HG02885 (cell line): ENCODE measurements around the gene MCEMP1.

Experiments
- ATAC-seq: cut with Tn5 transposase; IDR thresholded peaks from one replicate; pipeline ENCODE4 v1.9.1; 2021; ENCODE audit warnings: mild to moderate bottlenecking; ENCODE audit not compliant: unreplicated experiment, poor library complexity

MCEMP1 gene

GRCh38 chr19:7670150-7670783, 6.6 kb upstream of the MCEMP1 start:
- ATAC-seq, result no peak

- ATAC-seq, result no peak
Measured at GRCh38 chr19:7670790-7671189, 6.1 kb upstream of the MCEMP1 start.

DNA sequence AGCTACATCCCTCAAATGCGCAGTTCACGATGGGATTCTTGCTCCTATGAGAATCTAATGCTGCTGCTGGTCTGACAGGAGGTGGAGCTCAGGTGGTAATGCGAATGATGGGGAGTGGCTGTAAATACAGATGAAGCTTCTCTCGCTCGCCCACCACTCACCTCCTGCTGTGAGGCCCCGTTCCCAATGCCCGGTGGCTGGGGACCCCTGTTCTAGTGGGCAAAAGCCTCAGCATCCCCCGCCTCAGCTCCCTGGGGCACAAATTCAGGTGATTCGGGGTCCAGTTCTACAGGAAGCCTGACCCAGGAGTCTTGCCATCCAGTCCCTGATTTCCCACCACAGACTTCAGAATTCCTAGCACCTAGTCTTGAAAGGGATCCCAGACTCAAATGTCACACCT, 4.4 kb upstream of the MCEMP1 start:
- ATAC-seq, result no peak

DNA sequence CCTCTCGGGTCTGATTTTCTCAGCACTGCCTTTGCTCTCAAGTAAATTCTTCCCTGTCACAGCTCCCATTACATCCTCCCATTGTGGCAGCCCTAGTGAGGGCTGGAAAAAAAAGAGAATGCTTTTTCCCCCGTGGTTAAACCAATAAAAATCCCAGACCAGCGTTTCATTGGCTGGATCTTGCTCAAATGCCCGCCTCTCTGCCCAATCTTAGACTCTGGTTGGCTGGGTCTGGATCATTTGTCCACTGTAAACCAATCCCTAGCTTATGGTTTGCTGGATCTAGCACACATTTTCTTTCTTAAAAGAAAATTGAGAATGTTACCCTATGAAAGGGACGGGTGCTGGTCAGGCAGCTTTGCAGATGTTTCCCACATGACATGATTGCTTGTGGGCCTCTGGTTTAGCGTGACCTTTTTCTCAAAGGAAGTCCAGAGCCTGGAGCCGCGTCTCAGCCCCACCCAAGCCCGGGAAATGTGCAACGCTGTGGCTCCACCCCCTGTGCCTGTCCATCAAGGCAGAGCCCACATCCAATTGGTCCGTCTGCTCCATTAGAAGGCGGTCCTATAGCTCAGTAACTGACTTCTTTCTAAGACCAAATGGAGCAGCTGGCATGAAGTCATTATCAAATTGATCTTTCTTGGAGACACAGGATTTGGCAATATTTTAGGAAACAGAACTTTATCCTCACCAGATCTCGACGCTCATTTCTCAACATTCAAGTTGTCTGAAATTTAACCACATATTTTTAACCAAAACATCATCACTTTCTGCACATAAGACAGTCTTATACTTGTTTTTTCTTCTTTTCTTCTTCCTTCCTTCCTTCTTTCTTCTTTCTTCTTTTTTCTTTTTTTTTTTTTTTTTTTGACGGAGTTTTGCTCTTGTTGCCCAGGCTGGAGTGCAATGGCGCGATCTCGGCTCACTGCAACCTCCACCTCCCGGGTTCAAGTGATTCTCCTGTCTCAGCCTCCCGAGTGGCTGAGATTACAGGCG, 2.6 kb upstream of the MCEMP1 start:
- no peak for ATAC-seq

- ATAC-seq, result no peak
Measured at GRCh38 chr19:7676376-7676775, 514 bp upstream of the MCEMP1 start.

GRCh38 chr19:7677669-7678311, 900 bp downstream of the MCEMP1 start:
- ATAC-seq, result no peak

DNA sequence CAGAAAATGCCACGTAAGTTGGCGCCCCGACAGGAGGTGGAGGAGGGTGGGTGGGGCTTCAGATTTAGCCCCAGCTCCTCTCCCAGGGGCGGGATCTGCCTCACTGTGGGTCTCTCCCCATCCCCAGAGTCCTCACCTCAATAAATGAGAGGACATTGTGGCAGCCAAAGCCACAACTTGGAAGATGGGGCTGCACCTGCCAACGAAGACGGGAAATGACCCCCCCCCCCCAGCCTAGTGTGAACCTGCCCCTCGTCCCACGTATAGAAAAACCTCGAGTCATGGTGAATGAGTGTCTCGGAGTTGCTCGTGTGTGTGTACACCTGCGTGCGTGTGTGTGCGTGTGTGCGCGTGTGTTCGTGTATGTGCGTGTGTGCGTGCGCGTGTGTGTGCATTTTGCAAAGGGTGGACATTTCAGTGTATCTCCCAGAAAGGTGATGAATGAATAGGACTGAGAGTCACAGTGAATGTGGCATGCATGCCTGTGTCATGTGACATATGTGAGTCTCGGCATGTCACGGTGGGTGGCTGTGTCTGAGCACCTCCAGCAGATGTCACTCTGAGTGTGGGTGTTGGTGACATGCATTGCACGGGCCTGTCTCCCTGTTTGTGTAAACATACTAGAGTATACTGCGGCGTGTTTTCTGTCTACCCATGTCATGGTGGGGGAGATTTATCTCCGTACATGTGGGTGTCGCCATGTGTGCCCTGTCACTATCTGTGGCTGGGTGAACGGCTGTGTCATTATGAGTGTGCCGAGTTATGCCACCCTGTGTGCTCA, 2.3 kb downstream of the MCEMP1 start:
- ATAC-seq, result peak; percentile 58

DNA sequence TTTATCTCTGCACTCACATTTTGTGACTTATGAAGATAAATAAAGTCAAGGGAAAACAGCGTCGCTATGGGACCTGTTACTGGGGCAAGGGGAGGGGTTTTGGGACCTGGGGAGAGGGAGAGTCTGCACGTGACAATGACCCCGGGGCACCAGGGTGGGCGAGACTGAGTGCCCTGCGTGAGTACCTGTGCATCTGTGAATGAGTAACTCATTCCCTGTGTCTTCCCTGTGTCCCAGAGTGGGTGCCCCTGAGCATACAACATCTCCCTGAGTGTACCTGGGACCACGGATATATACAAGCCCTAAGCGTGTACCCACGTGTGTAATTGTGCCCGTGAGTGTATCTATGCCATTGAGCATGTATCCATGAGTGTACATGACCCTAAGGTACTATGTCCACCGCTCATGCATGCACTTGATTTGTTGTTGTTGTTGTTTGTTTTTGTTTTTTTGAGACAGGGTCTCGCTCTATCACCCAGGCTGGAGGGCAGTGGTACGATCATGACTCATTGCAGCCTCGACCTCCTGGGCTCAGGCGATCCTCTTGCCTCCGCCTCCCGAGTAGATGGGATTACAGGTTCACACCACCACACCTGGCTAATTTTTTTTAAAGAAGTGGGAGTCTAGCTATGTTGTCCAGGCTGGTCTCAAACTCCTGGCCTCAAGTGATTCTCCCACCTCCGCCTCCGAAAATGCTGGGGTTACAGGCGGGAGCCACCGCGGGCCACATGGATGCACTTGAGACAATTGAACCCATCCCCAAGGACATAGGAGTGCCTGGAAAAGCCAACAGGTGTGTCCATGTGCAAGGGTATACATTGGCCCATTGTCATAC, 3.1 kb downstream of the MCEMP1 start:
- ATAC-seq, result no peak

DNA sequence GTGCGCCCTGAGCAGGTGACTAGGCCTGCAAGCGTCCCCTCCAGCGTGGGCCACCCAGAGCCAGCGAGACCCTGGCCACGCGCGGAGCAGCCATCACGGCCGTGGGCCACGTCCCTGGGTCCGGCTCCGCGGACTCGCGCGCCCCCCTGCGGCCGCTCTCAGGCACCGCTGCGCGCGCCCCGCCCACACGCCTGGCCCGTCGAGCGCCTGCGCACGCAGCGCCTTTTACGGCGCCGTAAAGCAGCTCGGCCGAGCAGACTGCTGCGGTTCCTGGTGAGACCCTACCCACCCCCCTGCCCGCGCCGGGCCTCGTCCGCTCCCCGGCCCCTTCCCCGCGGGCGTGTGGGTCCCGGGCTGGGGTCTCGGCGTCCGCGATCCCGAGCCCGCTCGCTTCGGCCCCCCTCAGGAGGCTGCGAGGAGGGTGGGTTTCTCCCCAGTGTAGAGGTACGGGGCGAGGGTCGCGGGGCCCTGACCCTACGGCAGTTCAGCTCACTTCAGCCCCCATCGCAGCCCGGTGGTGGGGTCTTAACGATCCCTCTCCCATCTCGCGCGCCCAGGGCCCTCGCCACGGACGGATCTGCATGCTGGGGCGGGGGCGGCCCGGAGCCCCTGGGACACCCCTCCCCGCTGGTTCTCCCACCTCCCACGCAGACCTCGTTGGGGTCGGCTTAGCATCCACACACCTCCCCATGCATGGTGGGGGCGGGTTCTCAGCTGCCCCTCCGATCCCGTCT, 3.9 kb downstream of the MCEMP1 start, which contains the start of gene TRAPPC5:
Gene TRAPPC5, plus strand, starts transcription at position 228 of the 734 bp plus-strand sequence. CDS start 1,421 bp downstream, outside the sequence.
- ATAC-seq, result peak; percentile 64

DNA sequence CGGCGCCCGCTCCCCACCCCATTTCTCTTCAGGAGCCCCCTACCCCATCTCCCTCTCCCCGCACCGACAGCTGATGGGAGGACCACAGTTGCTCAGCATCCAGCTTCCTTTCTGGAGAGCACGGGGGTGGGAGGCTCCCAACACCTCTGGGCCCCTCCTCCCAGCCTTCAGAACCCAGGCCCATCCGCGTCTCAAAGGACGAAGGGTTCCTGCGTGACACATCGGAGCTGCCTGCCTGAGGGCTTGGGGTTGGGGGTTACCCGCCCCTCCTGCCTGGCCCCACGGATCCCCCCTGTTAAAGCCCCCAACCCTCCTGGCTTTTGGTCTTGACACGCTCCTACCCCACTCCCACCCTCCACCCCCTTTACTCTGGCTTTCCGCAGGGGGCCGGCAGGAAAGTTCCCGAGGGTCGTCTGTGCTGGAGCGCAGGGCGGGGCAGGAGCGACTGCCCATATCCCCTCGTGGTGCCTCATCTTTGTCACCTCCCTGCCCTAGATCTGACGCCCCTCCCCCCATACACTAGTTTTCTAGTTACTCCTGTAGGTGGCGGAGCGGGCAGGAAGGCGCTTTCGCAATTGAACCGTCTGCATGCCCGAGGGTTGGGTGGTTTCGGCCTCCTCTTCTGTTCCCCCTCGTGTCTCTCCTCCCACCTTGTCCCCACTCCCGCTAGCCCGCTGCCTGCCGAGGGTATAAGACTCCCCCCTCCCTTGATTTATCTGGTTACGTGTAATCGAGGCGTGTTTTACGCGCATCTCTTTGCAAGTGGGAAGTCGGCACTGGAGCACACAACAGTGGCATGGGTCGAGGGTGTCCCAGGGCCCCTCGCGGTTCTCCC, 4.7 kb downstream of the MCEMP1 start:
- ATAC-seq, result no peak

DNA sequence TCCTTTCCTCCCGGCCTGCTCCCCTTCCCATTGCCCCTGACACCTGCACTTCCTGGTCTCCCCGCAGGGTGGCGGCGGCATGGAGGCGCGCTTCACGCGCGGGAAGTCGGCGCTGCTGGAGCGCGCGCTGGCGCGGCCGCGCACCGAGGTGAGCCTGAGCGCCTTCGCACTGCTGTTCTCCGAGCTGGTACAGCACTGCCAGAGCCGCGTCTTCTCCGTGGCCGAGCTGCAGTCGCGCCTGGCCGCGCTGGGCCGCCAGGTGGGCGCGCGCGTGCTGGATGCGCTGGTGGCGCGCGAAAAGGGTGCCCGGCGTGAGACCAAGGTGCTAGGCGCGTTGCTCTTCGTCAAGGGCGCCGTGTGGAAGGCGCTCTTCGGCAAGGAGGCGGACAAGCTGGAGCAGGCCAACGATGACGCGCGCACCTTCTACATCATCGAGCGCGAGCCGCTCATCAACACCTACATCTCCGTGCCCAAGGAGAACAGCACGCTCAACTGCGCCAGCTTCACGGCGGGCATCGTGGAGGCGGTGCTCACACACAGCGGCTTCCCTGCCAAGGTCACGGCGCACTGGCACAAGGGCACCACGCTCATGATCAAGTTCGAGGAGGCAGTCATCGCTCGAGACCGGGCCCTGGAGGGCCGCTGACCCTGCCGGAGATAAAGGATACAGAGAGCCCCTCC, 5.4 kb downstream of the MCEMP1 start:
- no peak for ATAC-seq

DNA sequence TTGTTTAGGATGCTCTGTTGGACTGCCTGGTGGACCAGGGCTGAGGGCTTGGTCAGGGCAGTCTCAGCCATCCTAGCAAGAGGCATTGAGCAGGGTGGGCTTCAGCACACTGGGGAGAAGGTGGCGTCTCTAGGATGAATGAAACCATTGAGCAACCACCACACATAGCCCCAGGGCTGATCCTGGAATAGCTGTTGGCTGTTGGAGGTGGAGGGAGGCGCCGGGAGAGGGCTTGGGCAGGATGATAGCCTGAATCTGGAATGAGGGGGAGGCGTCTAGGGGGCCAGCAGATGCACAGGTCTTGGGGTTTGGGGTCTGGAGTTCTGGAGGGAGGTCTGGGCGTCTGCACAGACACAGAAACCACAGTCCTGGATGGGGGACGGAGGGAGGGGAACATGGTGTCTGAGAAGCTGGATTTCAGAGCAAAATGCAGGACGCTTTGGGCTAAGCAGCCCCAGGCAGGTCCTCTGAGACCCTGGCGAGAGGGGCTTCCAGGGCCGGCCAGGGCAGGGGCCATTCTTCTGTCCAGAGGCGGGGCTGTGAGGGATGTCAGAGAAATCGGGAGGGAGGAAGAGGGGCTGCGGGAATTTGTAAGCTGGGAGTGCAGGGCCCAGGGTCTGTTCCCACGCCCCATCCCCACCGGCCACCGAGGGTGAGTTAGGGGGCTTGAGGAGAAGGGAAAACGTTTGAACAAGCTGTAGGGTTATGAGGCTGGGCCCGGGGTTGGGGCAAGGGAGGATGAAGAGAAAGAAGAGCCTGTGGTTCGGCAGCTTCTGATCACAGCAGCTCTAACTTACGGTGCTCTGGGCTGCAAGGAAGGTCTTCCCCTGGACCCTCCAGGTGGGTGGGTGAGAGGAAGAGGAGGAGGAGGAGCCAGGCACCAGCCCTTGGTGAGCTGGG, 8.9 kb downstream of the MCEMP1 start:
- no peak for ATAC-seq

- no peak for ATAC-seq
Measured at GRCh38 chr19:7687177-7687576, 10.3 kb downstream of the MCEMP1 start.

DNA sequence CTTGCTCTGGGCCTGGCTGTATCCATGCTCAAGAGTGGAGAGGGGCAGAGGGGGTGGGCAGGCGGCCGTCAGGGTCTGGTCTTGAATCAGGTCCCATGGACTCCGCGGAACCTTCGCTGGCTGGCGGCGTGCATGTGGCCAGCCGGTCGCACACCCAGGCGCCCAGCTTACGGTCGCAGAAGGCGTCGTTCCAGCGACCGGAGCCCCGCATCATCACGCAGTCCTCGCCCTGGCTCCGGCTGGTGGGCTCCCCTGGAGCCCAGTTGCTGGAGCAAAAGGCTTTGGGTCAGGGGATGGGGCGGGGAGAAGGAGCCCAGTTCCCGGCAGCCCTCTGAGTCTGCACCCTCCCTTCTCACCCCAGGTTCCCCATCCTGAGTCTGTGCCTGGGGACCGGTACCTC, 12.3 kb downstream of the MCEMP1 start:
- no peak for ATAC-seq

- ATAC-seq, result no peak
Measured at GRCh38 chr19:7690779-7691258, 13.9 kb downstream of the MCEMP1 start.

DNA sequence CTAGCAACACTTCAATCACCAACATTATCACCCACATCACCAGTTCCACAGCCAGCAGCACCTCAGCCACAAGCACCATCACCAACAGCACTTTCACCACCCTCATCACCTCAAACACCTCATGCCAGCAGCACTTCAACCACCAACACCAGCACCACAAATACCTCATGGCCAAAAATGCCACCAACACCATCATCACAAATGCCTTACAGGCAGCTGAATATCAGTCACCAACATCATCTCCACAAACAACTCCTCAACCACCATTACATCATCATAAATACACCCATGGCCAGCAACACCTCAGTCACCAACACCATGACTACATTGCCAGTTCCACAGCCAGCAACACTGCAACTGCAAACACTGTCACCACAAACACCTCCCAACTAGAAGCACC, 14.6 kb downstream of the MCEMP1 start:
- no peak for ATAC-seq
